LHCN-M2 (cell line): ENCODE data around the gene PPP6C. TPM values are rescaled to one million over a fixed set of nuclear protein-coding genes. Genes with fewer than 3 reads are reported as not detected.
A peak's percentile ranks its signal among the peaks of the same experiment; 100 is the strongest.
"Not testable (repeated sequence)": the region's sequence is repeated elsewhere in the genome, so short reads cannot be mapped to it uniquely, and the experiment has no call there.

Source experiments
- DNase-seq: peaks from one replicate; pipeline ENCODE4 v3.0.0-alpha.2; 2012; ENCODE audit warnings: low read depth
- total RNA-seq: library from RNA; depleted of rRNA; stranded (reverse); fragments of >200 nt; gene quantifications from 2 replicates; pipeline ENCODE4 v1.2.3, GENCODE V29; 2014

PPP6C gene
- total RNA-seq, 1 experiment from 2014 or later, result 38.4 TPM

GRCh38 chr9:125183054-125183453 lies 6.5 kb downstream of the PPP6C start:
- DNase-seq, result no peak

GRCh38 chr9:125181756-125182155 lies 7.8 kb downstream of the PPP6C start:
- not testable (repeated sequence) for DNase-seq

GRCh38 chr9:125180876-125181275 lies 8.7 kb downstream of the PPP6C start:
- DNase-seq, result no peak

GRCh38 chr9:125179776-125180175 lies 9.8 kb downstream of the PPP6C start:
- DNase-seq, result not testable (repeated sequence)

- no peak for DNase-seq
These were observed 11.7 kb downstream of the PPP6C start for GRCh38 chr9:125177888-125178287.

GRCh38 chr9:125176636-125177035 lies 13.0 kb downstream of the PPP6C start:
- no peak for DNase-seq

- DNase-seq, result no peak
These were observed 17.4 kb downstream of the PPP6C start for GRCh38 chr9:125172031-125172755.

- DNase-seq, result no peak
These were observed 19.7 kb downstream of the PPP6C start for GRCh38 chr9:125169895-125170294.

GRCh38 chr9:125166762-125167161 lies 22.8 kb downstream of the PPP6C start:
- no peak for DNase-seq

- DNase-seq, result not testable (repeated sequence)
These were observed 26.7 kb downstream of the PPP6C start for GRCh38 chr9:125162891-125163290.

- peak; percentile 25 for DNase-seq
These were observed 28.2 kb downstream of the PPP6C start for GRCh38 chr9:125161284-125161918.

- DNase-seq, result no peak
These were observed 28.9 kb downstream of the PPP6C start for GRCh38 chr9:125160750-125161149.

- no peak for DNase-seq
These were observed 33.1 kb downstream of the PPP6C start for GRCh38 chr9:125156551-125156950.

- no peak for DNase-seq
These were observed 35.8 kb downstream of the PPP6C start for GRCh38 chr9:125153712-125154367.

GRCh38 chr9:125151730-125152129 lies 37.9 kb downstream of the PPP6C start:
- no peak for DNase-seq

- no peak for DNase-seq
These were observed 39.0 kb downstream of the PPP6C start for GRCh38 chr9:125150349-125151245.

GRCh38 chr9:125147401-125147951 lies 42.1 kb downstream of the PPP6C start:
- no peak for DNase-seq

GRCh38 chr9:125146247-125146646 lies 43.4 kb downstream of the PPP6C start:
- no peak for DNase-seq

- no peak for DNase-seq
These were observed 44.2 kb downstream of the PPP6C start for GRCh38 chr9:125145425-125145824.

GRCh38 chr9:125143377-125144090 lies 46.1 kb downstream of the PPP6C start, which contains the start of gene SCAI:
SCAI (minus strand) TSS chr9:125143528; CDS start chr9:125143437, 91 bp downstream.
- peak; percentile 98 for DNase-seq
